OCI-LY7 (cell line): ENCODE results near the gene KDM3A. TPM values are rescaled to one million over a fixed set of nuclear protein-coding genes. Genes with fewer than 3 reads are reported as not detected.

Experiments used
- Bru-seq: library from RNA; stranded (reverse); fragments of 400-500 nt; gene quantifications from one replicate; lab custom pipeline; 2021; lab: Mats Ljungman, UMichigan
- BruChase-seq, 2 experiments: library from RNA; stranded (reverse); fragments of 400-500 nt; gene quantifications; one replicate each; lab custom pipeline; 2021; lab: Mats Ljungman, UMichigan
- BruUV-seq: library from RNA; stranded (reverse); fragments of 400-500 nt; replicated peaks from 2 replicates; lab custom pipeline; 2021; lab: Mats Ljungman, UMichigan
- CTCF ChIA-PET: fragments of 300-600 bp; sonication (Branson Sonifier 250); formaldehyde crosslinking; loops from one replicate; lab custom pipeline; 2022; ENCODE audit warnings: antibody characterized with exemption; ENCODE audit not compliant: unreplicated experiment; lab: Charles Lee
- POLR2A ChIA-PET: fragments of 300-600 bp; sonication (Branson Sonifier 250); formaldehyde crosslinking; loops from one replicate; lab custom pipeline; 2022; ENCODE audit warnings: antibody characterized with exemption; lab: Charles Lee
- DNase-seq: peaks from one replicate; pipeline ENCODE4 v3.0.0-alpha.2; 2015; ENCODE audit warnings: low spot score
- H2AFZ ChIP-seq: fragments of 200-600 bp; sonication (generic), shearing (Covaris generic); 2 replicates; pipeline ENCODE4 v1.6.1; 2014; ENCODE audit warnings: mild to moderate bottlenecking, antibody characterized with exemption, low read length, moderate library complexity
- H3K27ac ChIP-seq: fragments of 200-600 bp; sonication (generic); 2 replicates; pipeline ENCODE4 v1.5.1; 2014; ENCODE audit warnings: mixed run types, low read depth, mild to moderate bottlenecking, moderate library complexity, low read length, inconsistent platforms; ENCODE audit not compliant: poor library complexity, severe bottlenecking
- H3K36me3 ChIP-seq: fragments of 200-600 bp; sonication (generic); 2 replicates; pipeline ENCODE4 v1.6.1; 2014; ENCODE audit warnings: mild to moderate bottlenecking, antibody characterized with exemption, low read length, moderate library complexity, mixed read lengths; ENCODE audit not compliant: insufficient read depth
- H3K4me1 ChIP-seq: fragments of 200-600 bp; sonication (generic); 2 replicates; pipeline ENCODE4 v1.5.1; 2014; ENCODE audit warnings: mild to moderate bottlenecking, low read length; ENCODE audit not compliant: insufficient read depth, poor library complexity, severe bottlenecking
- H3K4me2 ChIP-seq: fragments of 200-600 bp; sonication (generic); 2 replicates; pipeline ENCODE4 v1.6.1; 2014; ENCODE audit warnings: mild to moderate bottlenecking, low read length
- H3K4me3 ChIP-seq: fragments of 200-600 bp; sonication (generic); 2 replicates; pipeline ENCODE4 v1.5.1; 2014; ENCODE audit warnings: mild to moderate bottlenecking, low read depth, low read length; ENCODE audit not compliant: poor library complexity, severe bottlenecking
- H3K79me2 ChIP-seq: fragments of 200-600 bp; sonication (generic); 2 replicates; pipeline ENCODE4 v1.6.1; 2016; ENCODE audit warnings: low read depth, mild to moderate bottlenecking, low read length, moderate library complexity, mixed read lengths; ENCODE audit not compliant: insufficient read depth
- H3K9me2 ChIP-seq: fragments of 200-600 bp; sonication (generic); 2 replicates; pipeline ENCODE4 v1.6.1; 2016; ENCODE audit warnings: mild to moderate bottlenecking, low read length, mixed read lengths; ENCODE audit not compliant: insufficient read depth
- H3K9me3 ChIP-seq: fragments of 200-600 bp; sonication (generic); 2 replicates; pipeline ENCODE4 v1.6.1; 2014; ENCODE audit warnings: mild to moderate bottlenecking, mixed run types, low read length, mixed read lengths
- H4K20me1 ChIP-seq: fragments of 200-600 bp; sonication (generic); 2 replicates; pipeline ENCODE4 v1.6.1; 2014; ENCODE audit warnings: mild to moderate bottlenecking, antibody characterized with exemption, low read length, moderate library complexity, mixed read lengths; ENCODE audit not compliant: insufficient read depth
- EZH2phosphoT487 ChIP-seq: fragments of 200-600 bp; sonication (generic); IDR thresholded peaks from 2 replicates; pipeline ENCODE4 v1.6.1; 2018; ENCODE audit warnings: low read depth, borderline replicate concordance, mild to moderate bottlenecking, mixed run types, antibody characterized with exemption, low read length, moderate library complexity, mixed read lengths
- intact Hi-C: fragments of 100-400 bp; cut with micrococcal nuclease; formaldehyde crosslinking; loops from one replicate; pipeline ENCODE4 v1.10.0; 2022; ENCODE audit not compliant: unreplicated experiment
- long read RNA-seq: library from polyadenylated mRNA; stranded (forward); transcript quantifications from one replicate; pipeline ENCODE4 v2.0.0, GENCODE V29; 2022
- total RNA-seq, 2 experiments: library from RNA; depleted of rRNA in 1 of 2; stranded (reverse); fragments of >200 nt in 1 of 2; shearing (Covaris generic) in 1 of 2; gene quantifications; 2 replicates each; pipeline ENCODE4 v1.2.3, GENCODE V29; 2014 to 2022
- TF ChIP-seq, protein P1 (sequence below): fragments of 200-600 bp; sonication (generic); conservative IDR thresholded peaks from 2 replicates; pipeline ENCODE4 v1.5.1; 2014; ENCODE audit warnings: mild to moderate bottlenecking, antibody characterized with exemption, low read length, moderate library complexity, mixed read lengths

KDM3A gene, protein sequence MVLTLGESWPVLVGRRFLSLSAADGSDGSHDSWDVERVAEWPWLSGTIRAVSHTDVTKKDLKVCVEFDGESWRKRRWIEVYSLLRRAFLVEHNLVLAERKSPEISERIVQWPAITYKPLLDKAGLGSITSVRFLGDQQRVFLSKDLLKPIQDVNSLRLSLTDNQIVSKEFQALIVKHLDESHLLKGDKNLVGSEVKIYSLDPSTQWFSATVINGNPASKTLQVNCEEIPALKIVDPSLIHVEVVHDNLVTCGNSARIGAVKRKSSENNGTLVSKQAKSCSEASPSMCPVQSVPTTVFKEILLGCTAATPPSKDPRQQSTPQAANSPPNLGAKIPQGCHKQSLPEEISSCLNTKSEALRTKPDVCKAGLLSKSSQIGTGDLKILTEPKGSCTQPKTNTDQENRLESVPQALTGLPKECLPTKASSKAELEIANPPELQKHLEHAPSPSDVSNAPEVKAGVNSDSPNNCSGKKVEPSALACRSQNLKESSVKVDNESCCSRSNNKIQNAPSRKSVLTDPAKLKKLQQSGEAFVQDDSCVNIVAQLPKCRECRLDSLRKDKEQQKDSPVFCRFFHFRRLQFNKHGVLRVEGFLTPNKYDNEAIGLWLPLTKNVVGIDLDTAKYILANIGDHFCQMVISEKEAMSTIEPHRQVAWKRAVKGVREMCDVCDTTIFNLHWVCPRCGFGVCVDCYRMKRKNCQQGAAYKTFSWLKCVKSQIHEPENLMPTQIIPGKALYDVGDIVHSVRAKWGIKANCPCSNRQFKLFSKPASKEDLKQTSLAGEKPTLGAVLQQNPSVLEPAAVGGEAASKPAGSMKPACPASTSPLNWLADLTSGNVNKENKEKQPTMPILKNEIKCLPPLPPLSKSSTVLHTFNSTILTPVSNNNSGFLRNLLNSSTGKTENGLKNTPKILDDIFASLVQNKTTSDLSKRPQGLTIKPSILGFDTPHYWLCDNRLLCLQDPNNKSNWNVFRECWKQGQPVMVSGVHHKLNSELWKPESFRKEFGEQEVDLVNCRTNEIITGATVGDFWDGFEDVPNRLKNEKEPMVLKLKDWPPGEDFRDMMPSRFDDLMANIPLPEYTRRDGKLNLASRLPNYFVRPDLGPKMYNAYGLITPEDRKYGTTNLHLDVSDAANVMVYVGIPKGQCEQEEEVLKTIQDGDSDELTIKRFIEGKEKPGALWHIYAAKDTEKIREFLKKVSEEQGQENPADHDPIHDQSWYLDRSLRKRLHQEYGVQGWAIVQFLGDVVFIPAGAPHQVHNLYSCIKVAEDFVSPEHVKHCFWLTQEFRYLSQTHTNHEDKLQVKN (N-terminal part only)
- total RNA-seq (2014; rRNA removed; shearing (Covaris generic)) (14.5 and 30.6 TPM in 2 replicates), total RNA-seq (2022) (39.5 and 55.7 TPM in 2 replicates), Bru-seq, nascent RNA (percentile 86 among the genes with signal in this experiment), BruChase-seq, experiment 1, labeled RNA remaining after a 6-hour chase (percentile 70 among the genes with signal in this experiment), BruChase-seq, experiment 2, labeled RNA remaining after a 2-hour chase (percentile 85 among the genes with signal in this experiment)
- long read RNA-seq, full-length matches to known transcripts, result 14 of 26 reads
- long read RNA-seq, partial matches to known transcripts, result 7 of 26 reads
- long read RNA-seq, other reads (novel, unspliced or antisense), result 5 of 26 reads

DNA sequence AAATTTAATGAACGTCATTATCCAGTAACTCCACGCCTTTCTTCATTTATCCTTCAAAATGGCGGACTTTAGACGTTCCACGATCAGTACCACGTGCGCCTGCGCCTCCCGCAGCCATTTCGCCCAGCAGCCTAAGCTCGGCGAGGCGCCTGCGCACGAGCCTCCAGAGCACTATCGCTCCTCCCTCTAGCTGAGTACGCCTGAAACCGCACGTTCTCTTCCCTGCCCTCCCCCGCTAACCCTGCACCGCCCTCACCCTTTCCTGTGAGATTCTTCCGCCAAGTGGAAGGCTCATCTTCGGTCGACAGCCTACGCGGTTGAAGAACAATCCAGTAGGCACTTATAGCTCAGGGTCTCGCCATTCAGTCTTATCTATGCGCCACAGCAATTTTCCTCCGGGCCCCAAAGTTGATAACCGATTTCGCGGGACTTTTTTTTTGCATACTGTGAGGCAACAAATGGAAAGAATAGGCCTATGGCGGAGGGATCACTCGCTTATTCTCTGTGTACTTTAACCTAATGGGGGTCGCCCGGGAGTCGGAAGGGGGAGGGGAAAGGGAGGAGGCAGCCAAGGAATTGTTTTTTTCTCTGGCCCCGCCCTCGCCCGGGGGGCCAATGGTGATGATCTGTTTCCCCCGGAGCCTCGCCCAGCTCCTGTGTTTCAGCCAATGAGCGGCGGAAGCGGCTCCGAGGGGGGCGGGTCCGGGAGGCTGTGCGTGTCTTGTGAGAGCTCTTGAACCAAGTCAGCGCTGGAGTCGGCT lies at the start of gene KDM3A:
TSS of gene KDM3A (plus strand) at position 741 of the 761 bp plus-strand sequence. CDS start 677 bp downstream, outside the sequence.
- peaks cover 20% of the 10 kb centered on the region for H3K4me1 ChIP-seq
- ChIA-PET CTCF (no interaction called here), POLR2A (interaction anchor here (0.6 to 3.1 kb wide), 16 partner anchors 9 to 737 kb away, joined by 3 to 13 read pairs (median 4); partner anchors contain the start of gene IMMT)
- peak within 1 kb of the TSS; percentile 91 for H3K27ac ChIP-seq
- peaks cover 35% of the 10 kb centered on the region for H3K9me3 ChIP-seq
- BruUV-seq, result no TSS peak
- H3K4me3 ChIP-seq, result peak within 1 kb of the TSS; percentile 82
- intact Hi-C loops, result loop anchor here (1.0 to 10.0 kb wide), 5 partner anchors 122 to 406 kb away; partner anchors contain the start of genes CHMP3, IMMT, POLR1A and PTCD3
- H3K4me2 ChIP-seq, result peak within 1 kb of the TSS; percentile 98
- peak; percentile 99 for DNase-seq
- H4K20me1 ChIP-seq, result peaks cover 11% of the 10 kb centered on the region; the same call in 1 of the 2 replicates
- TF ChIP-seq, protein P1, sequence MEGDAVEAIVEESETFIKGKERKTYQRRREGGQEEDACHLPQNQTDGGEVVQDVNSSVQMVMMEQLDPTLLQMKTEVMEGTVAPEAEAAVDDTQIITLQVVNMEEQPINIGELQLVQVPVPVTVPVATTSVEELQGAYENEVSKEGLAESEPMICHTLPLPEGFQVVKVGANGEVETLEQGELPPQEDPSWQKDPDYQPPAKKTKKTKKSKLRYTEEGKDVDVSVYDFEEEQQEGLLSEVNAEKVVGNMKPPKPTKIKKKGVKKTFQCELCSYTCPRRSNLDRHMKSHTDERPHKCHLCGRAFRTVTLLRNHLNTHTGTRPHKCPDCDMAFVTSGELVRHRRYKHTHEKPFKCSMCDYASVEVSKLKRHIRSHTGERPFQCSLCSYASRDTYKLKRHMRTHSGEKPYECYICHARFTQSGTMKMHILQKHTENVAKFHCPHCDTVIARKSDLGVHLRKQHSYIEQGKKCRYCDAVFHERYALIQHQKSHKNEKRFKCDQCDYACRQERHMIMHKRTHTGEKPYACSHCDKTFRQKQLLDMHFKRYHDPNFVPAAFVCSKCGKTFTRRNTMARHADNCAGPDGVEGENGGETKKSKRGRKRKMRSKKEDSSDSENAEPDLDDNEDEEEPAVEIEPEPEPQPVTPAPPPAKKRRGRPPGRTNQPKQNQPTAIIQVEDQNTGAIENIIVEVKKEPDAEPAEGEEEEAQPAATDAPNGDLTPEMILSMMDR, result no peak
- no peak for TF ChIP-seq EZH2phosphoT487
- H3K9me2 ChIP-seq, result no peaks in the 10 kb centered on the region
- peak within 1 kb of the TSS; percentile 99 for H2AFZ ChIP-seq
- peaks cover 37% of the 10 kb centered on the region; the same call in 1 of the 2 replicates for H3K79me2 ChIP-seq
- peaks cover 34% of the 10 kb centered on the region for H3K36me3 ChIP-seq

DNA sequence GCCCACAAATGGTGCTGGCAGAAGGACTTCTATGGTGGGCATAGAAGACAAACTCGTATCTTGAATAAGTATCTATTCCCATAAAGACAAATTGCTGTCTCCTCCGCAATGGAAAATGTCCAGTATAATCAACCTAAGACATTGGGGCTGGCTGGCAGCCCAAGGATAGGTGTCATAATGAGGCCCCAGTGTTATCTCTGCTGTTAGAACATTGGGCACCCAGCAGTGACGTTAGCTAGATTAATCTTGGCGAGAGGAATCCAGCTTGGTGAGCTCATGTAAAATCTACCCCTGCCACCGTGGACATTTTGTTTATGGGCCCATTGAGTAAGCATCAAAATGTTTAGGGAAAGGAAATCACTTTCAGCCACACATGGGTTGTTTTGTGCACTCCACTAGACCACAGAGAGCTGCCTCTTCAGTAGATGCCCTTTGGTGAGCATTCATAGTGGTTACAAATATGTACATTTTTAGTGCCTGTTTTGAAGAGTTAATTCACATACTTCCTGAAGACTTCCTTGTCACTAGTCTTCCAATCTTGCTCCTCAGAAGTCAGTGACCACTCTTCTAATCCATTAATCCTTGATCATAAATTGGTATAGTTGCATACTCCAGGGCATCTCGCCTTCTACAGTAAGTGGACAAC lies 48.2 kb upstream of the KDM3A start:
- Histone ChIP-seq H3K4me2 (no peak overlapping the region), H4K20me1 (no peaks in the 10 kb centered on the region), H3K27ac (no peak overlapping the region), H2AFZ (no peak overlapping the region; the same call in 1 of the 2 replicates), H3K4me3 (no peak overlapping the region), H3K36me3 (no peaks in the 10 kb centered on the region), H3K9me2 (no peaks in the 10 kb centered on the region), H3K9me3 (no peaks in the 10 kb centered on the region), H3K79me2 (no peaks in the 10 kb centered on the region), H3K4me1 (peaks cover 14% of the 10 kb centered on the region)
- ChIA-PET POLR2A (interaction anchor here (1.1 to 2.2 kb wide), 4 partner anchors 10 to 11 kb away, joined by 3 to 9 read pairs (median 3); no protein-coding TSS in a partner anchor), CTCF (no interaction called here)
- TF ChIP-seq, protein P1, result no peak
- TF ChIP-seq EZH2phosphoT487, result no peak
- no TSS peak for BruUV-seq
- no peak for DNase-seq
- intact Hi-C loops, result no loop called here
